HG03196 (cell line): ENCODE data around the gene PLAAT4.
A peak's percentile ranks its signal among the peaks of the same experiment; 100 is the strongest.
"Not testable (repeated sequence)": the region's sequence is repeated elsewhere in the genome, so short reads cannot be mapped to it uniquely, and the experiment has no call there.

Experiments used
- ATAC-seq: cut with Tn5 transposase; IDR thresholded peaks from one replicate; pipeline ENCODE4 v1.9.1; 2021; ENCODE audit not compliant: unreplicated experiment

The PLAAT4 gene

DNA sequence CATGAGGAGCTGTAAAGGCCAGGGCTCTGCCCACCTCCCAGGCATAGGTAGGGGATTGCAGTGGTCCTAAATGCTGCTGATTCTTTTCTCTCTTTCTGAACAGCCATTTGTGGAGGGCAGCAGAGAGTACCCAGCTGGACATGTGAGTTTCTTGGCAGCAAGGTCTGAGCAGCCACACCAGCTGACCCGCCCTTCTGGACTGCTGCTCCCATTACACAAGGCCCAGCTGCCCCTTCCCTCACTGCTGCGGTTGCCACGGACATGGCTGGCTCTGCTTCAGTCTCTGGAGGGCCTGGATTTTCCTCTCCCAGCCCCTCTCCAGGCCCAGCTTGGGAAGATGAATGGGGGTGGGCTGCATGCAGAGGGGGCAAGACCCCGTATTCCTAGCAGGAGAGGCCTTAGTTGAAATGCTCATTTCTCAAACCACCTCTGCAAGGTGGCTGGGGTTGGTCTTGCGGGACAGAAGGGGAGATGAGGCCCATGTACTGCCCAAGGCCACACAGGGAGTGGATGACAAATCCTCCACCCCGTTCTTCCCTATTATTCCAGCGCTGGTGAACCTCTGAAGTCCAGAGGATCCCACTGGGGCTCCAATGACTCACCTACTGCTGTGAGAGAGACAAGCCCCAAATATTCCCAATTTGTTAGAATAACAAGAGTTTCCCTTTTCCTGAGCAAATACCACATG, 26.1 kb upstream of the PLAAT4 start:
- ATAC-seq: no peak

DNA sequence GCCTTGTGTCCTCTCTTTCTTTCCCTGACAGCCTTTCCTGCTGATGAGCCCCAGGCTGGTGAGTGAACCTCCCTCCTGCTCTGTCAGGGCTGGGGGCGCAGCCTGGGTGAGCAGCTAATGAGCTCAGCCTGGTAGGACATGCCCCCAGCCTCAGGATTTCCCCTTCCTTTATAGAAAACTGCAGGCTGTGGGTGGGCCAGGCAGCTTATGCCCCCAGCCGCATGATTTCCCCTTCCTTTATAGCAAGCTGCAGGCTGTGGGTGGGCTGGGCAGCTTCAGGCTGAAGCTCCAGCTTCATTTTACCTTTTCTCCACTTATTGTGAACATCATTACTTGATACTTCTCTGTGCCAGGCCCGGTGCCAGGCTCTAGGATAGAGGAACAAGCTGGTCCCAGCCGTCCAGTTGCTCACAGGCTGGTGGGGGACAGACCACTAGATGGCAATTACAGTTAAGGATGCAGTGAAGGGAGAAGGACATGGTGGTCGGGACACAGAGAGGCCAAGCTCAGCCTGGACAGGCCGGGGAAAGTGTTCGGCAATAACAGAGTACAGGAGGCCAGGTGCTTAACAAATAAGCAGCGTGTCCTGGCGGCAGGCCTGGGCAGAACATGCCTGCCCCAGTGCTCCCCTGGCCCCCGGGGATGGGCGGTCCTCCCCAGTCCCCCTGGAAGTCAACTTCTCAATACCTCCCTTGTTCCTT, 25.4 kb upstream of the PLAAT4 start:
- no peak for ATAC-seq

DNA sequence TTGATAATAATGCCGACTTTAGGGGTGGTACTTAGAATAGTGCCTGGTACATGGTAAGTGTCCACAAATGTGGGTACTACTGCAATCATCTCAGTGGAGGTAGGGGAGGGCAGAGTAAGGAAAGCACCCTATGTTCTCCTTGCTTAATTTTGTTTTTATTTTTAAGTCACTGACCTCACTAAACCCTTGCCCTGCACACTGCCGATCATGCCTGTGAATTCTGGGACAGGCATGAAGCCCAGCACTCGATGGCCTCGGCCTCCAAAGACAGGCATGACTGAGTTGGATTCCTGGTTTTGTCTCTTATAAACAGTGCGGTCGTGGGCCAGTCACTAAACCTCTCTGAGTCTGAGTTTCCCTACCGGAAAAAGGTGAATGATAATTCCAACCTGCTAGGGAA, 23.8 kb upstream of the PLAAT4 start:
- ATAC-seq: no peak

DNA sequence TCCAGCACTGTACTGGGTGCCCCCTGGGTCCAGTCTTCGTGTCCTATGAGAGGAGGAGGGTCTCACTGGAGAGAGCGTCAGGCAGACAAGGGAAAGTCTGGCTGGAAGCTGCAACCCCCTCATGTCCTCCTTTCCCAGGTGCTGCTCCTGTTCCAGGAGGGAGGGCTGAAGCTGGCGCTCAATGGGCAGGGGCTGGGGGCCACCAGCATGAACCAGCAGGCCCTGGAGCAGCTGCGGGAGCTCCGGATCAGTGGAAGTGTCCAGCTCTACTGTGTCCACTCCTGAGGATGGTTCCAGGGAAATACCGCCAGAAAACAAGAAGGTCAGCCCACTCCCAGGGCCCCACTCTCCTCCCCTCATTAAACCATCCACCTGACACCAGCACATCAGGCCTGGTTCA, 20.5 kb upstream of the PLAAT4 start:
- no peak for ATAC-seq

DNA sequence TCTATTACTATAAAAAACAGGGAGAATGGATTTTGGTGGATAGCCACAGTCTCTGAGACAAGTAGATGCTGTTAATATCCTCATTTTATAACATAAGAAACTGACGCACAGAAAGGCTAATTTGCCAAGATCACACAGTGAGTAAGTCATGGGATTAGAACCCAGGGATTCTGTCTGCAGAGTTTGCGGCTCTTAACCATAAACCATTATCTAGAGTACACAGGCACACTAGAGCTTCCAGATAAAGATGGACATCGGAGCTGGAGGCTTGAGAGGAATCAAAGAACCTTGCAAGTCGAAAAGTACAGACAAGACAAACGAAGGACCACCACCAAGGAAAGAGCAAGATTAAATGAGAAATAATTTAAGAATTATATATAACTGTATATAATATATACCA, 19.5 kb upstream of the PLAAT4 start:
- ATAC-seq: no peak

DNA sequence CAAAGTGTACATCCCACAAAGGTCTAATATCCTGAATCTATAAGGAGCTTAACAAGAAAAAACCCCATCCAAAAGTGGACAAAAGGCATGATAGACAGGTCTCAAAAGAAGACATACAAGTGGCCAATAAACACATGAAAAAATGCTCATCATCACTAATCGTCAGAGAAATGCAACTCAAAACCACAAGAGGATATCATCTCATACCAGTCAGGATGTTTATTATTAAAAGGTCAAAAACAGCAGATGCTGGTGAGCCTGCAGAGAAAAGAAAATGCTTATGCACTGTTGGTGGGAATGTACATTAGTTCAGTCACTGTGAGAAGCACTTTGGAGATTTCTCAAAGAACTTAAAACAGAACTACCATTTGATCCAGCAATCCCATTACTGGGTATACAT, 18.1 kb upstream of the PLAAT4 start:
- ATAC-seq: no peak

DNA sequence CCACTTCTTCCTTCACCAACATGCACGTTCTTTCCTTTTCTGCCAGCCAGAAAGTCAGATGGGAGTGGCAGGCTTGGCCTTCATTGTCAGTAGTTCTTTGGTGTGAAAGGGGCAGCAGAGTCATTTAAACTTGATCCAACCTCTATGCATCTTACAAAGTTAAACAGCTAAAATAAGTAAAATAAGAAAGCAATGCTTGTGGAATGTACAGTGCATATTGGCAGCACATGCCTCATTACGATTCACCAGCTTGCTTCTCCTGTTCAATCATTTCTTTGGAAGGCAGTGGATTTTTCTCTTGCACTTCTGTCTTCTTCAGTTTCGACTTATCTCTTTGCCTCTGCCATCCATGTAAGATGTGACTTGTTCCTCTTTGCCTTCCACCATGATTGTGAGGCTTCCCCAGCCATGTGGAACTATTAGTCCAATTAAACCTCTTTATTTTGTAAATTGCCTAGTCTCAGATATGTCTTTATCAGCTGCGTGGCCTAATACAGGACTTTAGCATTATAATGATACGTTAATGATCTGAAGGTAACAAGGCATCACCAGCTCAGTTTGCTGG, 15.9 kb upstream of the PLAAT4 start:
- no peak for ATAC-seq

DNA sequence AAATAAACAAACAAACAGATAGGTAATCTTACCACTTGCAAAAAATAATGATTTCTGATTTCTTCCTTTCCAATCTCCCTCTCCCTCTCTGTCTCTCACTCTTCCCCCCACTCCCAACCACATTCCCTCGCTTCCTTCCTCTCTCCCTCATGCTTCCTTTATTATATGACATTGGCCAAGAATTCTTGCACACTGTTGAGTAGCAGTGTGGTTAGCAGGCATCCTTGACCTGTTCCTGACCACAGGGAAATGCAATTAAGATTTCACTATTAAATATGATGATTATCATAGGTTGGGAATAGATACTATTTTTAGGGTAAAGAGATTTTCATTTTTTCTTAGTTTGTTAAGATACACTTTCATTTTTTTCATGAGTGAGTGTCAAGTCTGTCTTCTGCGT, 14.7 kb upstream of the PLAAT4 start:
- ATAC-seq: no peak

DNA sequence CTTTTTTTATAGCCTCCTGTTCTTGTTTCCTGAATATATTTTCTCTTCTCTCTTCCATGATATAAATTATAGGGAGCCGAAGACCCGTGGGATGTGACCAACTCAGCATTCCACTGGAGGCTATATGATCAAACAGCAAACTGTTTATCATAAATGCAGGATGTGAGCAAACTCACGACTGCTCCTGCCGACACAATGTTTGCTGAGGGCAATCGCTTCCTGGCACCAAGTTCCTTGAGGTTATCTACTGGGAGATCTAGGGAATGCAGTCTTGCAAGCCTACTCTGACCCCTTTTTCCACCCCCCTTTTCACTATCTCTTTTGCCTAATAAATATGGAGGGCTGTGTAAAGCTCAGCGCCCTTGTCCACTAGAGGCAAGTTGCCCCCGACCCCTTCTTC, 13.5 kb upstream of the PLAAT4 start:
- no peak for ATAC-seq

DNA sequence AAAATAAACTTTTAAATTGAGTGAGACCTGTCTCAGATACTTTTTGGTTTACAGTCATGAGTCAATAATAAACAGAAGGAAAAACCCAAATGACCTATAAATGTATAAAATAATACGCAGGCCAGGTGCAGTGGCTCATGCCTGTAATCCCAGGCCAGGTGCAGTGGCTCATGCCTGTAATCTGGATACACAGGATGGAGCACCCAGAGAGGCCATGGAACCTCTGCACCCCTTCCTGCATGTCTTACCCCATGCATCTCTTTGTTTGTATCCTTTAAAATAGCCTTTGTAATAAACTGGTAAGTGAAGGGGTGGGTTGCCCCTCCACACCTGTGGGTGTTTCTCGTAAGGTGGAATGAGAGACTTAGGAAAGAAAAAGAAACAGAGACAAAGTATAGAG, 8.9 kb upstream of the PLAAT4 start:
- no peak for ATAC-seq

DNA sequence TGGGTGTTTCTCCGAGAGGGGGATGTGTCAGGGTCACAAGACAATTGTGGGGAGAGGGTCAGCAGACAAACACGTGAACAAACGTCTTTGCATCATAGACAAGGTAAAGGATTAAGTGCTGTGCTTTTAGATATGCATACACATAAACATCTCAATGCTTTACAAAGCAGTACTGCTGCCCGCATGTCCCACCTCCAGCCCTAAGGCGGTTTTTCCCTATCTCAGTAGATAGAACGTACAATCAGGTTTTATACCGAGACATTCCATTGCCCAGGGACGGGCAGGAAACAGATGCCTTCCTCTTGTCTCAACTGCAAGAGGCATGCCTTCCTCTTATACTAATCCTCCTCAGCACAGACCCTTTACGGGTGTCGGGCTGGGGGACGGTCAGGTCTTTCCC, 8.5 kb upstream of the PLAAT4 start:
- not testable (repeated sequence) for ATAC-seq

DNA sequence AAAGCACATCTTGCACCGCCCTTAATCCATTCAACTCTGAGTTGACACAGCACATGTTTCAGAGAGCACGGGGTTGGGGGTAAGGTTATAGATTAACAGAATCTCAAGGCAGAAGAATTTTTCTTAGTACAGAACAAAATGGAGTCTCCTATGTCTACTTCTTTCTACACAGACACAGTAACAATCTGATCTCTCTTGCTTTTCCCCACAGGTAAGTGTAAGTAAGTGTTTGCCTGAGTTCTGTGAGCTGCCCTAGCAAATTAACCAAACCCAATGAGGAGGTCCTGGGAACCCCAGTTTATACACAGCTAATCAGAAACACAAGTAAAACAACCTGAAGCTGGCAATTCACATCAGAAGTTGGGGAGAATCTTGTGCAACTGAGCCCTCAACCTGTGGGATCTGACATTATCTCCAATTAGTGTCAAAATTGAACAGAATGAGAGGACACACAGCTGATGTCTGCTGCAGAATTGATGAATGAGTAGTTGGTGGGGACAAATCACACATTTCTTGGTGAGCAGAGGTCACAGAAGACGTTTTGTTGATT, 7.8 kb upstream of the PLAAT4 start:
- not testable (repeated sequence) for ATAC-seq

DNA sequence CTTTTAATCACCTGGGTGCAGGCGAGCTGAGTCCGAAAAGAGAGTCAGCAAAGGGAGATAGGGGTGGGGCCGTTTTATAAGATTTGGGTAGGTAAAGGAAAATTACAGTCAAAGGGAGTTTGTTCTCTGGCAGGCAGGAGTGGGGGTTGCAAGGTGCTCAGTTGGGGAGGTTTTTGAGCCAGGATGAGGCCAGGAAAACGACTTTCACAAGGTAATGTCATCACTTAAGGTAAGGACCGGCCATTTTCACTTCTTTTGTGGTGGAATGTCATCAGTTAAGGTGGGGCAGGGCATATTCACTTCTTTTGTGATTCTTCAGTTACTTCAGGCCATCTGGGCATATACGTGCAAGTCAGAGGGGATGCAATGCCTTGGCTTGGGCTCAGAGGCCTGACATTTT, 7.2 kb upstream of the PLAAT4 start:
- not testable (repeated sequence) for ATAC-seq

DNA sequence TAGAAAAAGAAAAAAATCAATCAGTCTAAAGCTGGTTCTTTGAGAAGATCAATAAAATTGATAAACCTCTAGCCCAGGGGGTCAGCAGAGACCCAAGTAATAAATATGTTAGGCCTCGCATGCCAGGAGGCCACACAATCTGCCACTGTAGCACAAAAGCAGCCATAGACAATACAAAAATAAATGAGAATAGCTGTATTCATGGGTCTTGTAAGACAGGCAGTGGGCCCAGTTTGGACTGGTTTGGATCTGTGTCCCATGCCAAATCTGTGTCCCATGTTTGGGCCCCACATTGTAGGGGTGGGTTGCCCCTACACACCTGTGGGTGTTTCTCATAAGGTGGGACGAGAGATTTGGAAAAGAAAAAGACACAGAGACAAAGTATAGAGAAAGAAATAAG, 6.6 kb upstream of the PLAAT4 start:
- no peak for ATAC-seq

DNA sequence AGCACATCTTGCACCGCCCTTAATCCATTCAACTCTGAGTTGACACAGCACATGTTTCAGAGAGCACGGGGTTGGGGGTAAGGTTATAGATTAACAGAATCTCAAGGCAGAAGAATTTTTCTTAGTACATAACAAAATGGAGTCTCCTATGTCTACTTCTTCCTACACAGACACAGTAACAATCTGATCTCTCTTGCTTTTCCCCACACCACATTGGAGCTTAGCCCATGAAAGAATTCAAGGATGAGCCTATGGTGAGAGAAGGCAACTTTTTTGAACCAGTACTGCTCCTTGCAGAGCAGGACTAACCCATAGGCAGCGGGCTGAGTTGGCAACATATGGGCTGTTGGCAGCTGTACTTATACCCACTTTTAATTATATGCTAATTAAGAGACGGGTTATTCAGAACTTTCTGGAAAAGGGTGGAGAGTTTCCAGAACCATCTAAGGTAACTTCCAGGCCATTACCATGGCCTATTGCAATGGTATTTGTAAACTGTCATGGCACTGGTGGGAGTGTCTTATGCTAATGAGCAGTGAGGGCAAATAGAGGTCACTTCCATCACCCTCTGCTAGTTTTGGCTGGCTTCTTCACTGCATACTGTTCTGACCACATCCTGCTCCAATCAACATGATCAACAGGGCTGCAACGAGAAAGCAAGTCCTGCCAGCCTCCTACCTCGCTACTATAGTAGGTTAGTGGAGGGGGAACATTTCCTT, 5.4 kb upstream of the PLAAT4 start:
- ATAC-seq: peak; percentile 74

DNA sequence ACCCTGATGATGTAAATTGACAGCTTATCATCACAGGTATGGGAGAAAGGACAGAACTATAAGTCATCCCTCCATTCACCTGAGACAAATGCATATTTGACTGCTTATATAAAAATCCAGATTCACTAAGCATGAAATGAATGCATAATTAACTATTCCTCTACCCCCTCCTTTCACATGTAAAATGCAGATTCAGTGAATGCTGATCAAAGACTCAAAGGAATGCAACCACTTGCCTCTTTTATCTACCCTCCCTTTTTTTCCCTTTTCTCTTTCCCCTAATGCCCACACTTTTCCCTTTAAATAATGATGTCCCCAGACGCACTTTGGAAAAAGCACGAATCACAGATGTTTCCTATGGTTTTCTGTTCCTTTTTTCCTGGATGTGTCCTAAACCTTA, 4.5 kb upstream of the PLAAT4 start:
- no peak for ATAC-seq

DNA sequence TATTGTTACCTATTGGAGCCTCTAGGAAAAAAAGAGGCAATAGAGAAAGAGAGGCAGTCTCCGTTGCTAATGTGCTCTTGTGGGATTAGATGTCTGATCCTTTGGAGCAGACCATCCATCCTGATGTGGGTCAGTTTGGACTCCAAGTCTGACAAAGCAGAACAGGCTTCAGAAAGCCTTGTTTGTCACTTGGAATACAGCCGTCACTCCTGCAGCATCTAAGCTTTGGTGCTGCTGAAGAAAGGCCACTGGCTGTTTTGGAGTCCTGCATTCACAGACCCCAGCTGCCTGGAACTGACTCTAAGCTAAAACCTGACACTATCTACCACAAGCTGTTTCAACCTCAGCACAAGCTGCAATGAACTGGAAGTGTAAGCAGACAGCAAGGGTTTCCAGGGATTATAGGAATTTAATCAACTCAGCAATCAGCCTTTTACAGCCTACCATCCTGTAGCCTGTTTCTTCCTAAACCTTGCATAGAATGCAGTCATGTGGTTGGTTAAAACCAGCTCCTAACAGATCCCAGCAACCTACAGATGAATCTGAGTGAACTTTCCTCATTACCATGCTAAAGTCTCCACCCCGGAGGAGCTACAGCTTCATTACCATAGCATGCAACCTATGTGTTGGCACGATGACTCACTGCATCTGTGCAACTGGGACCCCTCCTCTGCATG, 3.7 kb upstream of the PLAAT4 start:
- no peak for ATAC-seq

DNA sequence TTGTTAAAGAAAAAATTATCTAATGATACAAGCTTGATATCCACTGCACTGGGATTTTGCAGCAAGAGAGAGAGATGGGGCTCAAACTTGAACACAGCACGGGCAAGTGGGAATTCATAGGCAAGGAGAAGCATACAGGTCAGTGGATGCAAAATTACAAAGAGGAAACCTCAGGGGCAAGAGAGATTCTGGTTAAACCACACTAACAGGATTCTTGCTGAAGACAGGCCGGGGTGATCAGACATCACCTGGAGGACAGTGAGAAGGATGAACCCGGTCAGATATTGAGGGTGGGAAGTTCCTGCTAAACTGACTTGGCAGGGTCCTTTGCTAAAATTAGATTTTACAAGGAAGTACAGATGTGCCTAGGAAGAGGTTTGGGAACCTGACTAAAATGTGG, 2.5 kb upstream of the PLAAT4 start:
- ATAC-seq: no peak

DNA sequence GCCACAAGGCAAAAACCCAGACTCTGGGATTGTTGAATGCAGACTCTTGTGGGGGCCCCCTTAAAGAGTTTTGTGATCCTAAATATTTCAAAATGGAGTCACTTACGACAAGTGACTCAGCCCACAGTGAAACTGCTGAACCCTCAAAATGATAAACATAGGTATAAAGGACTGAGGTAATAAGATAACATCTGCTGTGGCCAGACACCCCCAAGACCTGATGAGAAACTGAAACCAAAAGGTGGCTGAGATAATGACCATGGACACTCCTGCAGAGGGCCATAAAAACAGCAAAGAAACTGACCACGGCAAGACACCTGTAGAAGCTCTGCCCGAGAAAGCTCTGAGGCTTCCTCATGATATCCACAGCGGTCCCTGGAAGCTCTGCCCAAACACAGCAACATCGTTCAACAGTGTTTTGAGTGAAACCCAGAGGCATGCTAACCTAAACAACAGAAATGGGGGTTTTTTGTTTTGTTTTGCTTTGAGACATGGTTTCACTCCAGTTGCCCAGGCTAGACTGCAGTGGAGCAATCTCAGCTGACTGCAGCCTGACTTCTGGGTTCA, 1.6 kb upstream of the PLAAT4 start:
- no peak for ATAC-seq

DNA sequence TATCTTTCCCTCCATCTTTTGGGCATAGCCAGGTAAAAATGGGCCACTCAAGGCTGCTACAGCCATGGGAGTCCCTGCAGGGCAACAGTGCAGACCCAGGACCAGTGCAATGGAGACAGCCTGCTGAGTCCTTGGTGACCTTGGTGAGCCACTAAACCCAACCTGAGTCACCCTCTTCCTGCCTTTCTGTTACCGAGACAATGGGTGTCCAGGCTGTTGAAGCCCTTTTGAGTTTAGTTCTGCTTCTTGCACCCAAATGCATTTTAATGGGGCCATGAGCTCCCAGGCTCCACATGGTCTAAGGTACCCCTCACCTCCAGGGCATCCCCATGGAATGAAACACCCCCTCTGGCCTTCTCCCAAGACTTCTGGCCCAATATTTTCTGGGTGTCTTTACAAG, 874 bp upstream of the PLAAT4 start:
- ATAC-seq: no peak
